Nephron (organoid): ENCODE results near the gene GM2A.

Experiments
- H3K27ac Mint-ChIP-seq, 3 experiments: 2 replicates each; pipeline ENCODE4 v1.8.0; 2020; ENCODE audit warnings: mixed read lengths in 3 of 3, mild to moderate bottlenecking in 2 of 3, moderate library complexity in 1 of 3
- H3K27me3 Mint-ChIP-seq: 2 replicates; pipeline ENCODE4 v1.8.0; 2021; ENCODE audit warnings: low read depth, mild to moderate bottlenecking, moderate library complexity, mixed read lengths
- H3K36me3 Mint-ChIP-seq: 2 replicates; pipeline ENCODE4 v1.8.0; 2020; ENCODE audit warnings: low read depth, mixed read lengths
- H3K4me1 Mint-ChIP-seq: 2 replicates; pipeline ENCODE4 v1.8.0; 2020; ENCODE audit warnings: mixed read lengths
- H3K4me3 Mint-ChIP-seq, 3 experiments: 2 replicates each; pipeline ENCODE4 v1.8.0; 2020; ENCODE audit warnings: mild to moderate bottlenecking in 3 of 3, mixed read lengths in 3 of 3, moderate library complexity in 2 of 3
- H3K9me3 Mint-ChIP-seq: 2 replicates; pipeline ENCODE4 v1.8.0; 2020; ENCODE audit warnings: mixed read lengths
- CTCF ChIP-seq, 3 experiments: fragments of 200-600 bp; sonication (generic); IDR thresholded peaks; one replicate each; pipeline ENCODE4 v1.5.0; 2021; ENCODE audit warnings: antibody characterized with exemption in 3 of 3; ENCODE audit not compliant: unreplicated experiment in 3 of 3

Gene GM2A

GRCh38 chr5:151285683-151286082 is 32.7 kb downstream of the GM2A start:
- Mint-ChIP-seq H3K27me3 (peaks cover 5% of the 10 kb centered on the region), H3K4me1 (no peaks in the 10 kb centered on the region), H3K4me3 (no peak overlapping the region), H3K27ac (peak overlapping the region in 1 of 3 experiments; percentile 17), H3K36me3 (no peaks in the 10 kb centered on the region), H3K9me3 (no peaks in the 10 kb centered on the region)
- TF ChIP-seq CTCF (IDR thresholded peaks at IDR 0.05; ENCODE audit: unreplicated experiment in 3 of 3): no peak

- Mint-ChIP-seq H3K27me3 (peaks cover 5% of the 10 kb centered on the region), H3K27ac (no peak overlapping the region), H3K4me3 (no peak overlapping the region), H3K4me1 (no peaks in the 10 kb centered on the region), H3K36me3 (no peaks in the 10 kb centered on the region), H3K9me3 (peaks cover 1% of the 10 kb centered on the region)
- no peak for TF ChIP-seq CTCF (IDR thresholded peaks at IDR 0.05; ENCODE audit: unreplicated experiment in 3 of 3)
Measured at GRCh38 chr5:151286246-151286645, 33.3 kb downstream of the GM2A start.

GRCh38 chr5:151288180-151288579 is 35.2 kb downstream of the GM2A start:
- H3K4me3 Mint-ChIP-seq: no peak overlapping the region
- peaks cover 5% of the 10 kb centered on the region for H3K27me3 Mint-ChIP-seq
- H3K9me3 Mint-ChIP-seq: peaks cover 4% of the 10 kb centered on the region
- H3K4me1 Mint-ChIP-seq: no peaks in the 10 kb centered on the region
- no peaks in the 10 kb centered on the region for H3K36me3 Mint-ChIP-seq
- H3K27ac Mint-ChIP-seq: no peak overlapping the region
- no peak for TF ChIP-seq CTCF (IDR thresholded peaks at IDR 0.05; ENCODE audit: unreplicated experiment in 3 of 3)

- no peak overlapping the region for H3K4me3 Mint-ChIP-seq
- H3K36me3 Mint-ChIP-seq: no peaks in the 10 kb centered on the region
- no peak for TF ChIP-seq CTCF (IDR thresholded peaks at IDR 0.05; ENCODE audit: unreplicated experiment in 3 of 3)
- no peak overlapping the region for H3K27ac Mint-ChIP-seq
- peaks cover 4% of the 10 kb centered on the region for H3K9me3 Mint-ChIP-seq
- H3K4me1 Mint-ChIP-seq: peaks cover 7% of the 10 kb centered on the region
- H3K27me3 Mint-ChIP-seq: peaks cover 13% of the 10 kb centered on the region
Measured at GRCh38 chr5:151293624-151294023, 40.6 kb downstream of the GM2A start.

GRCh38 chr5:151295138-151295537 is 42.2 kb downstream of the GM2A start:
- peaks cover 7% of the 10 kb centered on the region for H3K4me1 Mint-ChIP-seq

More at GRCh38 chr5:151295138-151295537, 42.2 kb downstream of the GM2A start:
- peaks cover 4% of the 10 kb centered on the region for H3K9me3 Mint-ChIP-seq
- no peaks in the 10 kb centered on the region for H3K36me3 Mint-ChIP-seq
- H3K4me3 Mint-ChIP-seq: no peak overlapping the region
- TF ChIP-seq CTCF (IDR thresholded peaks at IDR 0.05; ENCODE audit: unreplicated experiment in 3 of 3): no peak
- H3K27ac Mint-ChIP-seq: no peak overlapping the region
- H3K27me3 Mint-ChIP-seq: peaks cover 13% of the 10 kb centered on the region
